IMR-90 (cell line): ENCODE results near the gene IL2RG. TPM values are rescaled to one million over a fixed set of nuclear protein-coding genes. Genes with fewer than 3 reads are reported as not detected.

Experiments
- ATAC-seq: fragments of 200-7000 bp; cut with Tn5 transposase; 2 replicates; pipeline ENCODE4 v1.9.1; 2020; ENCODE audit warnings: low read depth, mild to moderate bottlenecking, moderate library complexity
- BruUV-seq: library from RNA; stranded (reverse); fragments of 400-500 nt; replicated peaks from 2 replicates; lab custom pipeline; 2021; lab: Mats Ljungman, UMichigan
- CTCF ChIA-PET: fragments of 300-600 bp; formaldehyde crosslinking; extraction: SDS; loops from one replicate; lab custom pipeline; 2021; ENCODE audit warnings: antibody characterized with exemption; lab: Yijun Ruan, JAX
- POLR2A ChIA-PET: fragments of 300-600 bp; sonication (Branson Sonifier 250); formaldehyde crosslinking; loops from one replicate; lab custom pipeline; 2022; ENCODE audit warnings: antibody characterized with exemption; ENCODE audit not compliant: unreplicated experiment; lab: Charles Lee
- DNase-seq: peaks from one replicate; pipeline ENCODE4 v3.0.0; 2013
- H2AFZ ChIP-seq: replicated peaks from 2 replicates; pipeline ENCODE3; 2013; ENCODE audit warnings: low read length, mild to moderate bottlenecking; ENCODE audit not compliant: poor library complexity
- H2AK5ac ChIP-seq: 2 replicates; pipeline ENCODE4 v1.6.1; 2013; ENCODE audit warnings: low read depth, low read length, inconsistent platforms
- H2AK9ac ChIP-seq: replicated peaks from 2 replicates; pipeline ENCODE3; 2013; ENCODE audit warnings: mild to moderate bottlenecking, low read depth, low read length, moderate library complexity; ENCODE audit not compliant: poor library complexity
- H2BK120ac ChIP-seq: 2 replicates; pipeline ENCODE4 v1.6.1; 2013; ENCODE audit warnings: low read depth, low read length, inconsistent platforms
- H2BK15ac ChIP-seq: 3 replicates; pipeline ENCODE4 v1.6.1; 2013; ENCODE audit warnings: low read depth, low read length, inconsistent platforms
- H2BK20ac ChIP-seq: 2 replicates; pipeline ENCODE4 v1.6.1; 2013; ENCODE audit warnings: low read depth, mild to moderate bottlenecking, inconsistent platforms, low read length, moderate library complexity
- H2BK5ac ChIP-seq: 2 replicates; pipeline ENCODE4 v1.6.1; 2013; ENCODE audit warnings: mild to moderate bottlenecking, low read depth, low read length, inconsistent platforms; ENCODE audit not compliant: poor library complexity, severe bottlenecking
- H3K14ac ChIP-seq: replicated peaks from 2 replicates; pipeline ENCODE4 v1.6.1; 2013; ENCODE audit warnings: low read depth, low read length, inconsistent platforms
- H3K18ac ChIP-seq: 2 replicates; pipeline ENCODE4 v1.6.1; 2013; ENCODE audit warnings: low read depth, low read length, control low read depth
- H3K23ac ChIP-seq: 2 replicates; pipeline ENCODE4 v1.6.1; 2013; ENCODE audit warnings: low read depth, low read length, inconsistent platforms
- H3K27ac ChIP-seq: 2 replicates; pipeline ENCODE4 v1.5.1; 2013; ENCODE audit warnings: mild to moderate bottlenecking, control low read depth, low read length; ENCODE audit not compliant: insufficient read depth
- H3K27me3 ChIP-seq: 2 replicates; pipeline ENCODE4 v1.6.1; 2013; ENCODE audit warnings: low read length; ENCODE audit not compliant: control insufficient read depth, insufficient read depth
- H3K36me3 ChIP-seq: 2 replicates; pipeline ENCODE4 v1.6.1; 2013; ENCODE audit warnings: low read length, mixed read lengths; ENCODE audit not compliant: control insufficient read depth, insufficient read depth
- H3K4ac ChIP-seq: 2 replicates; pipeline ENCODE4 v1.6.1; 2013; ENCODE audit warnings: low read depth, low read length, inconsistent platforms
- H3K4me1 ChIP-seq: 2 replicates; pipeline ENCODE4 v1.6.1; 2013; ENCODE audit warnings: low read length, mixed read lengths; ENCODE audit not compliant: control insufficient read depth, insufficient read depth
- H3K4me2 ChIP-seq: 2 replicates; pipeline ENCODE4 v1.6.1; 2013; ENCODE audit warnings: low read depth, mild to moderate bottlenecking, control low read depth, low read length, moderate library complexity
- H3K4me3 ChIP-seq: 2 replicates; pipeline ENCODE4 v1.5.1; 2013; ENCODE audit warnings: low read depth, mild to moderate bottlenecking, control low read depth, low read length, moderate library complexity; ENCODE audit not compliant: insufficient read depth
- H3K56ac ChIP-seq: 2 replicates; pipeline ENCODE4 v1.6.1; 2013; ENCODE audit warnings: low read length, inconsistent platforms; ENCODE audit not compliant: insufficient read depth; ENCODE audit errors: extremely low read depth
- H3K79me1 ChIP-seq, 2 experiments: 2 replicates each; pipeline ENCODE4 v1.6.1; 2013; ENCODE audit warnings: low read length in 2 of 2, inconsistent platforms in 1 of 2, low read depth in 1 of 2
- H3K9ac ChIP-seq: 2 replicates; pipeline ENCODE4 v1.6.1; 2013; ENCODE audit warnings: low read depth, low read length, control low read depth
- H3K9me1 ChIP-seq: 2 replicates; pipeline ENCODE4 v1.6.1; 2013; ENCODE audit warnings: low read length, inconsistent platforms; ENCODE audit not compliant: insufficient read depth
- H3K9me3 ChIP-seq: 2 replicates; pipeline ENCODE4 v1.6.1; 2013; ENCODE audit warnings: low read length; ENCODE audit not compliant: control insufficient read depth, insufficient read depth
- H4K20me1 ChIP-seq: 2 replicates; pipeline ENCODE4 v1.6.1; 2013; ENCODE audit warnings: low read length, inconsistent platforms; ENCODE audit not compliant: insufficient read depth
- H4K5ac ChIP-seq: 2 replicates; pipeline ENCODE4 v1.6.1; 2013; ENCODE audit warnings: mild to moderate bottlenecking, low read depth, low read length, control low read depth
- H4K8ac ChIP-seq, 2 experiments: 2 replicates each; pipeline ENCODE4 v1.6.1; 2013; ENCODE audit warnings: low read depth in 2 of 2, low read length in 2 of 2, control low read depth in 1 of 2, inconsistent platforms in 1 of 2
- H4K91ac ChIP-seq: 2 replicates; pipeline ENCODE4 v1.6.1; 2013; ENCODE audit warnings: low read depth, low read length, inconsistent platforms; ENCODE audit not compliant: insufficient read depth
- CEBPB ChIP-seq: IDR thresholded peaks from 2 replicates; pipeline ENCODE4 v1.6.1; 2012; ENCODE audit warnings: low read depth, low read length, improper control_type of control experiment
- CHD1 ChIP-seq: IDR thresholded peaks from 2 replicates; pipeline ENCODE4 v1.6.1; 2012; ENCODE audit warnings: low read depth, low read length, improper control_type of control experiment
- ELK1 ChIP-seq: fragments of 150-350 bp; IDR thresholded peaks from 2 replicates; pipeline ENCODE4 v1.6.1; 2016; ENCODE audit warnings: low read depth, mild to moderate bottlenecking, low read length, moderate library complexity, borderline replicate concordance
- MAFK ChIP-seq: IDR thresholded peaks from 2 replicates; pipeline ENCODE4 v1.6.1; 2012; ENCODE audit warnings: low read depth, low read length, improper control_type of control experiment
- MAZ ChIP-seq: IDR thresholded peaks from 2 replicates; pipeline ENCODE4 v1.6.1; 2012; ENCODE audit warnings: low read depth, mild to moderate bottlenecking, low read length, improper control_type of control experiment, moderate library complexity, borderline replicate concordance
- MXI1 ChIP-seq: IDR thresholded peaks from 2 replicates; pipeline ENCODE4 v1.6.1; 2012; ENCODE audit warnings: low read depth, mild to moderate bottlenecking, low read length, moderate library complexity, borderline replicate concordance
- NFE2L2 ChIP-seq: fragments of 150-350 bp; IDR thresholded peaks from 2 replicates; pipeline ENCODE4 v1.6.1; 2016; ENCODE audit warnings: low read depth, mild to moderate bottlenecking, low read length
- POLR2A ChIP-seq: IDR thresholded peaks from 2 replicates; pipeline ENCODE4 v1.6.1; 2012; ENCODE audit warnings: mild to moderate bottlenecking, low read depth, low read length
- RAD21 ChIP-seq: IDR thresholded peaks from 2 replicates; pipeline ENCODE4 v1.6.1; 2012; ENCODE audit warnings: low read length, improper control_type of control experiment
- RCOR1 ChIP-seq: IDR thresholded peaks from 2 replicates; pipeline ENCODE4 v1.6.1; 2012; ENCODE audit warnings: mild to moderate bottlenecking, low read length, improper control_type of control experiment; ENCODE audit not compliant: insufficient replicate concordance
- RFX5 ChIP-seq: IDR thresholded peaks from 2 replicates; pipeline ENCODE4 v1.8.0; 2012; ENCODE audit warnings: low read depth, mild to moderate bottlenecking, low read length, moderate library complexity
- SMC3 ChIP-seq: fragments of 150-350 bp; IDR thresholded peaks from 2 replicates; pipeline ENCODE4 v1.6.1; 2016; ENCODE audit warnings: low read depth, mild to moderate bottlenecking, antibody characterized with exemption, low read length, moderate library complexity
- USF2 ChIP-seq: fragments of 150-350 bp; IDR thresholded peaks from 2 replicates; pipeline ENCODE4 v1.6.1; 2017; ENCODE audit warnings: mild to moderate bottlenecking, antibody characterized with exemption, low read length, low read depth
- WGBS, 2 experiments: methylation state at CpG; one replicate each; pipeline versions ENCODE4 v1.1.5 to v1.1.7; 2013; ENCODE audit warnings: missing lambda C conversion rate in 2 of 2; ENCODE audit not compliant: insufficient read length in 1 of 2; ENCODE audit errors: extremely low coverage in 2 of 2; 5-methylcytosine and 5-hydroxymethylcytosine counted together
- dilution Hi-C: fragments of 300-500 bp; cut with HindIII; formaldehyde crosslinking; loops from one replicate; pipeline ENCODE4 v1.14.3; 2018; ENCODE audit warnings: low sequenced_read_pairs; ENCODE audit not compliant: unreplicated experiment
- in situ Hi-C: fragments of 300-500 bp; cut with MboI; formaldehyde crosslinking; loops from 3 replicates; pipeline ENCODE4 v1.14.3; 2019; ENCODE audit warnings: low sequenced_read_pairs, inconsistent platforms, mixed read lengths
- intact Hi-C: fragments of 100-400 bp; cut with micrococcal nuclease; formaldehyde crosslinking; loops from 2 replicates; pipeline ENCODE4 v1.10.0; 2022
- polyA plus RNA-seq, 3 experiments: library from polyadenylated mRNA; depleted of rRNA; stranded (reverse); fragments of >200 nt; gene quantifications; 2 replicates each; pipeline ENCODE4 v1.2.3, GENCODE V29; 2012; ENCODE audit warnings: low replicate concordance in 1 of 3
- total RNA-seq: library from RNA; depleted of rRNA; stranded (reverse); fragments of >200 nt; gene quantifications from 2 replicates; pipeline ENCODE4 v1.2.3, GENCODE V29; 2012
- TF ChIP-seq, protein P1 (sequence below): conservative IDR thresholded peaks from 2 replicates; pipeline ENCODE4 v1.5.1; 2012; ENCODE audit warnings: mild to moderate bottlenecking, low read depth, low read length, improper control_type of control experiment

Gene IL2RG
- total and polyA plus RNA-seq, 2 of the 4 experiments (the other 2 are of a cell fraction): not detected

GRCh38 chrX:71151366-71151765 lies 40.0 kb upstream of the IL2RG start:
- Histone ChIP-seq H3K9ac (no peak overlapping the region), H2BK20ac (no peak overlapping the region), H3K27ac (no peak overlapping the region), H2BK15ac (no peak overlapping the region), H3K4me1 (no peaks in the 10 kb centered on the region; the same call in 1 of the 2 replicates), H3K56ac (no peak overlapping the region), H2AFZ (peak overlapping the region; percentile 56), H2BK5ac (no peak overlapping the region), H3K27me3 (peaks cover 12% of the 10 kb centered on the region; the same call in 1 of the 2 replicates), H3K14ac (no peak overlapping the region), H4K5ac (no peak overlapping the region), H3K23ac (no peak overlapping the region), H4K8ac (no peak overlapping the region), H3K9me1 (no peaks in the 10 kb centered on the region), H3K79me1 (no peaks in the 10 kb centered on the region), H3K4me2 (no peak overlapping the region), H2AK5ac (no peak overlapping the region), H2AK9ac (no peak overlapping the region), H3K4me3 (no peak overlapping the region), H4K91ac (no peak overlapping the region), H3K4ac (no peak overlapping the region), H4K20me1 (no peaks in the 10 kb centered on the region), H3K36me3 (no peaks in the 10 kb centered on the region), H3K18ac (no peak overlapping the region), H3K9me3 (no peaks in the 10 kb centered on the region), H2BK120ac (no peak overlapping the region)
- ATAC-seq: no peak
- dilution Hi-C loops (no loop called here), in situ Hi-C loops (no loop called here), intact Hi-C loops (no loop called here)
- 20% methylated on average over 1 of the region's 7 CpGs; no CpG with 5 or more reads in 1 of the 2 experiments for WGBS, 2 experiments
- ChIA-PET CTCF (no interaction called here), POLR2A (no interaction called here)
- BruUV-seq: no TSS peak
- DNase-seq: no peak
- TF ChIP-seq RCOR1 (no peak), CEBPB (no peak), NFE2L2 (no peak), SMC3 (no peak), MXI1 (no peak), POLR2A (no peak), CHD1 (no peak), MAFK (no peak), RFX5 (no peak), ELK1 (no peak), MAZ (no peak), USF2 (no peak), RAD21 (no peak)
- TF ChIP-seq, protein P1, sequence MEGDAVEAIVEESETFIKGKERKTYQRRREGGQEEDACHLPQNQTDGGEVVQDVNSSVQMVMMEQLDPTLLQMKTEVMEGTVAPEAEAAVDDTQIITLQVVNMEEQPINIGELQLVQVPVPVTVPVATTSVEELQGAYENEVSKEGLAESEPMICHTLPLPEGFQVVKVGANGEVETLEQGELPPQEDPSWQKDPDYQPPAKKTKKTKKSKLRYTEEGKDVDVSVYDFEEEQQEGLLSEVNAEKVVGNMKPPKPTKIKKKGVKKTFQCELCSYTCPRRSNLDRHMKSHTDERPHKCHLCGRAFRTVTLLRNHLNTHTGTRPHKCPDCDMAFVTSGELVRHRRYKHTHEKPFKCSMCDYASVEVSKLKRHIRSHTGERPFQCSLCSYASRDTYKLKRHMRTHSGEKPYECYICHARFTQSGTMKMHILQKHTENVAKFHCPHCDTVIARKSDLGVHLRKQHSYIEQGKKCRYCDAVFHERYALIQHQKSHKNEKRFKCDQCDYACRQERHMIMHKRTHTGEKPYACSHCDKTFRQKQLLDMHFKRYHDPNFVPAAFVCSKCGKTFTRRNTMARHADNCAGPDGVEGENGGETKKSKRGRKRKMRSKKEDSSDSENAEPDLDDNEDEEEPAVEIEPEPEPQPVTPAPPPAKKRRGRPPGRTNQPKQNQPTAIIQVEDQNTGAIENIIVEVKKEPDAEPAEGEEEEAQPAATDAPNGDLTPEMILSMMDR: no peak
